Measurements from ENCODE around the gene CTNNA1.
"Not testable (repeated sequence)": the region's sequence is repeated elsewhere in the genome, so short reads cannot be mapped to it uniquely, and the experiment has no call there.

CTNNA1 gene

DNA sequence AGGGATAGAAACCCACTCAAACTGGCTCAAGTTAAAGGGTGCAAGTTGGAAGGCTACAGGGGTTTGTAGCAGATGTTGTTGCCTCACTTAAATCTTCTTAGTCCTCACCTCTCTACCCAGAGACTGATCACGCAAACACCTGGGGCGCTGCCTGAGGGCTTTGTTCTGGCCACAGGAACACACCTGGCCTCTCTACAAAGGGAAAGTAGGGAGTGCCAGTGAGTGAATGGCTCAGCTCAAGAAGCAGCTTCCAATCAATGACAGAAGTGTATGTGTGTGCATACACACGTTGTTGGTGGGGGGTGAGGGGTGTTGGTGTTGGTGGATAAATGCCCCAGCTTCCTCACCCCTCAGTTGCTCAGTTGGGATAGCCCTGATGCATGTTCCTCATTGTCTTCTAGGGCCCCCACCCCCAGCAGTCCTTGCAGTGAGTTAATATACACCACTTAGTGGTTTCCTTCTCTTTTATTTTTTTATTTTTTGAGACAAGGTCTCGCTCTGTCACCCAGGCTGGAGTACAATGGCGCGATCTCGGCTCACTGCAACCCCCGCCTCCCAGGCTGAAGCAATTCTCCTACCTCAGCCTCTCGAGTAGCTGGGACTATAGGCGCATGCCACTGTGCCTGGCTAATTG is 30.6 kb upstream of the CTNNA1 start:
- POLR2A ChIA-PET = interaction anchor here (0.5 kb wide), 1 partner anchor 841 kb away, joined by 4 read pairs; no protein-coding TSS in a partner anchor
- no peak for DNase-seq (ENCODE audit: extremely low spot score)
- CTCF ChIA-PET = no interaction called here
- TF ChIP-seq, protein P1, sequence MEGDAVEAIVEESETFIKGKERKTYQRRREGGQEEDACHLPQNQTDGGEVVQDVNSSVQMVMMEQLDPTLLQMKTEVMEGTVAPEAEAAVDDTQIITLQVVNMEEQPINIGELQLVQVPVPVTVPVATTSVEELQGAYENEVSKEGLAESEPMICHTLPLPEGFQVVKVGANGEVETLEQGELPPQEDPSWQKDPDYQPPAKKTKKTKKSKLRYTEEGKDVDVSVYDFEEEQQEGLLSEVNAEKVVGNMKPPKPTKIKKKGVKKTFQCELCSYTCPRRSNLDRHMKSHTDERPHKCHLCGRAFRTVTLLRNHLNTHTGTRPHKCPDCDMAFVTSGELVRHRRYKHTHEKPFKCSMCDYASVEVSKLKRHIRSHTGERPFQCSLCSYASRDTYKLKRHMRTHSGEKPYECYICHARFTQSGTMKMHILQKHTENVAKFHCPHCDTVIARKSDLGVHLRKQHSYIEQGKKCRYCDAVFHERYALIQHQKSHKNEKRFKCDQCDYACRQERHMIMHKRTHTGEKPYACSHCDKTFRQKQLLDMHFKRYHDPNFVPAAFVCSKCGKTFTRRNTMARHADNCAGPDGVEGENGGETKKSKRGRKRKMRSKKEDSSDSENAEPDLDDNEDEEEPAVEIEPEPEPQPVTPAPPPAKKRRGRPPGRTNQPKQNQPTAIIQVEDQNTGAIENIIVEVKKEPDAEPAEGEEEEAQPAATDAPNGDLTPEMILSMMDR (IDR thresholded peaks at IDR 0.05; ENCODE audit: control extremely low read depth, extremely low read depth, low read depth, missing control alignments) = no peak

DNA sequence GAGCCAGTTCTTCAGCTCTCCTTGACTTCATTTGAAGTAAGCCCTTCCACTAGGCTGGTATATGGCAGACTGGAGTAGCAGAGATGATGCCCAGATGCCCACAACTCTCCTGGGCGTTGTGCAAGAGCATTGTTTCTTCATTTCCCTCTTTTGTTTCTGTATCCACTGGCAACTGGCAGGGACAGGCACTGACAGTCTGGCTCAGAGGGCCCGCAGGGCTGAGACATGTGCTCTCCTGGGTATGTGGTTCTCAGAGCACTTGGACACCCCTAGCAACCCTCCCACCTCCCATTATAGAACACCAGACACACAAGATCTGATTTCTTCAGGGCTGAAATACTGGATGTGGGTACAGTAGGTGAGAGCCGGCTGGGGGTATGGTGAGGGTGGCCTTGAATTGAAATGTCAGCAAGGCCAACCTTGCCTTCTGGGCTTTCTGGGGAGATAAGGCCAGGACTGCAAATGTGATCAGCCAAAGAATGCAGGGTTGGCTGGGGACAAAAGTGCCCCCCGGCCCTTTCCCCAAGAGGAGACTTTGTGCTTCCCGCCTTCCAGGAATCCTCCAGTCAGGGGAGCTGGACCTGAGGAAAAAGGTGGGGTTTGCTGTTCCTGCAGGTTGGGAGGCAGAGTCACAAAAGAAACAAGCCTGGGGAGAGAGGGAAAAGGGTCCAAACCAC is 28.6 kb upstream of the CTNNA1 start:
- TF ChIP-seq, protein P1 (IDR thresholded peaks at IDR 0.05; ENCODE audit: control extremely low read depth, extremely low read depth, low read depth, missing control alignments) = no peak
- CTCF ChIA-PET = interaction anchor here (0.7 kb wide), 1 partner anchor 39 kb away, joined by 3 read pairs; no protein-coding TSS in a partner anchor
- DNase-seq (ENCODE audit: extremely low spot score) = no peak
- POLR2A ChIA-PET = no interaction called here

DNA sequence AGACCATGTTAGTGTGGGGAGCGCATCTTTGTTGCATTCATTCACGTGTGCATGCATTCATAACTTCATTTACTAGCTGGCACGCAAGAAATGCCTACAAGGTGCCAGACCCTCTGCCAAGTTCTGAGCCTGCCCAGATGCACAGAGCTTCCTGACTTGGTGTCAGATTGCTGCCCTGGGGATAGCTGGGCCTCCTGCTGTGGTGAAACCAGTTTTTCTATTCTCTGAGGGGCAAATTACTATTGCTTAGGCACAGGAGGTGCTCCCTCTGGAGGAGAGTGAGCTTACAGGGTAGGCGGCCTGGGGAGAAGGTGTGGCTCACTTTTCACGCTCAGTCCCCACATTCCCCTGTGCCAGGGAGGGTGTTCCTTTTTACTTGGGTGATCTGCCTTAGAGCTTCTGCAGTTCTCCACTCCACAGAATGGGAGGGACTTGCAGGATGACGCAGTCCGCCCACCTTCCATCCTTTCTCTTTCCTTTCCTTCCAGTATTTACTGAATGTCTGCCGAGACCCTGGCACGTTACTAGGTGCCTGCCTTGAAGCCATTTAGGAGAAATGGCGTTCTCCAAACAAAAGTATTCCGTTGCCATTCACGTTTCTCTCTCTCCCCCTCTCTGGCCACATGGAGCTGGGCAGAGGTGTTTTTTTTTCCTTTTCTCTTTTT is 27.9 kb upstream of the CTNNA1 start:
- ChIA-PET POLR2A (no interaction called here), CTCF (interaction anchor here (0.9 kb wide), 1 partner anchor 17 kb away, joined by 3 read pairs; no protein-coding TSS in a partner anchor)
- DNase-seq (ENCODE audit: extremely low spot score) = no peak
- TF ChIP-seq, protein P1 (IDR thresholded peaks at IDR 0.05; ENCODE audit: control extremely low read depth, extremely low read depth, low read depth, missing control alignments) = peak; percentile 5

DNA sequence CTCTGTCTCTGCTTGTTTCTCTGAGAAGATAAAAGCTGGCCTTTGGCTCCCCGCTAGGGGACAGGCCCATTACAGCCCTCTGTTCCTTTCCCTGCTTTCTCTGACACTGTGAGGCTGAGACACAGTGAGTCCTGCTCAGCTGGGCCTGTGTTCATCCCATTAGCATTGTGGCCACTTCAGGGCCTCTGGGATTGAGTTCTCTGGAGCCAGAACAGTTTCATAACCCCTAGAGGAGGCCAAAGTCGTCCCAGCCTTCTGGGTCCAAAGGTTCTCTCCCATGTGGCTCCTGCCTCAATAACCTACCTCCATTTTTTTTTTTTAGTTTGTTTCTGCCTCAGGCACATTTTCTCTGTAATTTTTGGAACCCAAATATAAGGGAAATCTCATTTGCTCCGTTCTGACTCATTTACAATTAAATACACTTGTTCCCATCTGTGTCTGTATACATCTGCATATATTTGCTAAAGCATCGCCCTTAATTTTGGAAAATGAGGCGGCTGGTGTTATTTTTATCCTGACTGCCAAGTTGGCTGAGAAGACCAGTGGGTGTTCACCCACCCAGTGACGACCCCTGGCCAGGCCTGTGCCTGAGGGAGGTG is 27.3 kb upstream of the CTNNA1 start:
- ChIA-PET POLR2A (no interaction called here), CTCF (interaction anchor here (0.9 to 1.4 kb wide), 2 partner anchors 16 to 21 kb away, joined by 3 to 9 read pairs; no protein-coding TSS in a partner anchor)
- DNase-seq (ENCODE audit: extremely low spot score) = no peak
- TF ChIP-seq, protein P1 (IDR thresholded peaks at IDR 0.05; ENCODE audit: control extremely low read depth, extremely low read depth, low read depth, missing control alignments) = no peak

DNA sequence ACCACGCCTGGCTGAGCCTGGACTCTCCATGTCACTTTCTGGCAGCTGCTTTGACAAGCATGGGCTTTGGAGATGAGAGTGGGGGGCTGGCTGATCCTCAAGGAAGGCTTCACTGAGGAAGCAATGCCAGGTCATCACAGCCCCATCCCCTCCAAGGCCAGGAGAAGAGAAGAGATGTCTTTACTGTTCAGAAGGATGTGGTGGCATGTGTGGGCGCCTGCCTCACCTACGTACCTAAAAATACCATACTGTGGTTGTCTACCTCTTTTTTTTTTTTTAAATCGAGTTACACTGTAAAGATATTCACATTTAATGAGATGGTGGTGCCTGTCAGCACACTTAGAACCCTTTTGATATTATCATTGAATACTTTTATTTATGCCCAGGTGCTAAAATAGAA is 26.4 kb upstream of the CTNNA1 start:
- ChIA-PET CTCF (interaction anchor here (1.0 to 1.4 kb wide), 2 partner anchors 22 to 63 kb away, joined by 3 to 9 read pairs; no protein-coding TSS in a partner anchor), POLR2A (no interaction called here)
- TF ChIP-seq, protein P1 (IDR thresholded peaks at IDR 0.05; ENCODE audit: control extremely low read depth, extremely low read depth, low read depth, missing control alignments) = no peak
- no peak for DNase-seq (ENCODE audit: extremely low spot score)

DNA sequence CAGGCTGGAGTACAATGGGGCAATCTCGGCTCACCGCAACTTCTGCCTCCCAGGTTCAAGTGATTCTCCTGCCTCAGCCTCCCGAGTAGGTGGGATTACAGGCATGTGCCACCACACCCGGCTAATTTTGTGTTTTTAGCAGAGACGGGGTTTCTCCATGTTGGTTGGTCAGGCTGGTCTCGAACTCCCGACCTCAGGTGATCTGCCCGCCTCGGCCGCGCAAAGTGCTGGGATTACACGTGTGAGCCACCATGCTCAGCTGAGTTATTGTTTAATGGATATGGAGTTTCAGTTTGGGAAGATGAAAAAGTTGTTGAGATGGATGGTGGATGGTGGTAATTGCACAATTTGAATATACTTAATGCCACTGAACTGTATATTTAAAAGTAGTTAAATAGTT is 22.7 kb upstream of the CTNNA1 start:
- POLR2A ChIA-PET; CTCF ChIA-PET; DNase-seq (ENCODE audit: extremely low spot score): not testable (repeated sequence)

All from GM10248 (cell line).